ENCODE results near the gene POTEF. TPM values are rescaled to one million over a fixed set of nuclear protein-coding genes. Genes with fewer than 3 reads are reported as not detected.
"Not testable (repeated sequence)": the region's sequence is repeated elsewhere in the genome, so short reads cannot be mapped to it uniquely, and the experiment has no call there.

POTEF gene
- total RNA-seq, 1 experiment from 2014 or later = not detected

DNA sequence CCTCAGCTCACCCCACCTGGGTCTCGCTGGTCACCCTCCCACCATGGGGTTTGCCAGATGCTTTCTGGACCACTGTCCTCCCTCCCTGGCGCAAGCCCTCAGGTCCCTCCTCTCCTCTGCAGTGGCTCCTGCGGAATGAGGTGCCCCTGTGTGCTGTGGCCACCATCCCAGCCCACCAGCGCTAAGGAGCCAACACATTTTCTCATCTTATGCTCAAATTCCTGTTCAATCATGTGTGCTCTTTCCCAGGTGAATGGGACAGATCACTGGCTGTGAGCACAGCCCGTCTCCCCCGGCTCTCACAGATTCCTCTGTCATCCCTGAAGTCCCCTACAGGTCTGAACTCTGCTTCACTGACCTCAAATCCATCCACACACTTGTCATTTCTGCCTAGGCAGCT is 31.1 kb upstream of the POTEF start:
- Histone ChIP-seq H3K4me1 (ENCODE audit: insufficient read depth, low read length, poor library complexity, severe bottlenecking) (no peaks in the 10 kb centered on the region), H3K27ac (ENCODE audit: low read depth, low read length, poor library complexity, severe bottlenecking) (no peak overlapping the region), H3K27me3 (replicated peaks; ENCODE audit: insufficient read depth, low read depth, low read length, poor library complexity) (no peaks in the 10 kb centered on the region), H3K4me3 (ENCODE audit: low read depth, low read length, poor library complexity, severe bottlenecking) (no peak overlapping the region), H3K9me3 (ENCODE audit: low read depth, low read length, poor library complexity, severe bottlenecking) (no peaks in the 10 kb centered on the region), H3K36me3 (ENCODE audit: insufficient read depth, low read length, poor library complexity, severe bottlenecking) (peaks cover 13% of the 10 kb centered on the region)
- no TSS peak for BruUV-seq (replicated peaks)
- intact Hi-C loops (cut with micrococcal nuclease; ENCODE audit: unreplicated experiment) = no loop called here
- CTCF ChIA-PET = no interaction called here
- POLR2A ChIA-PET (ENCODE audit: low non-redundant PET) = no interaction called here
- no peak for TF ChIP-seq EZH2 (IDR thresholded peaks at IDR 0.05; ENCODE audit: borderline replicate concordance, low read depth, low read length, poor library complexity, severe bottlenecking)
- TF ChIP-seq, protein P1, sequence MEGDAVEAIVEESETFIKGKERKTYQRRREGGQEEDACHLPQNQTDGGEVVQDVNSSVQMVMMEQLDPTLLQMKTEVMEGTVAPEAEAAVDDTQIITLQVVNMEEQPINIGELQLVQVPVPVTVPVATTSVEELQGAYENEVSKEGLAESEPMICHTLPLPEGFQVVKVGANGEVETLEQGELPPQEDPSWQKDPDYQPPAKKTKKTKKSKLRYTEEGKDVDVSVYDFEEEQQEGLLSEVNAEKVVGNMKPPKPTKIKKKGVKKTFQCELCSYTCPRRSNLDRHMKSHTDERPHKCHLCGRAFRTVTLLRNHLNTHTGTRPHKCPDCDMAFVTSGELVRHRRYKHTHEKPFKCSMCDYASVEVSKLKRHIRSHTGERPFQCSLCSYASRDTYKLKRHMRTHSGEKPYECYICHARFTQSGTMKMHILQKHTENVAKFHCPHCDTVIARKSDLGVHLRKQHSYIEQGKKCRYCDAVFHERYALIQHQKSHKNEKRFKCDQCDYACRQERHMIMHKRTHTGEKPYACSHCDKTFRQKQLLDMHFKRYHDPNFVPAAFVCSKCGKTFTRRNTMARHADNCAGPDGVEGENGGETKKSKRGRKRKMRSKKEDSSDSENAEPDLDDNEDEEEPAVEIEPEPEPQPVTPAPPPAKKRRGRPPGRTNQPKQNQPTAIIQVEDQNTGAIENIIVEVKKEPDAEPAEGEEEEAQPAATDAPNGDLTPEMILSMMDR (conservative IDR thresholded peaks at IDR 0.05; ENCODE audit: low read depth, low read length) = no peak
- DNase-seq (ENCODE audit: low spot score) = no peak

DNA sequence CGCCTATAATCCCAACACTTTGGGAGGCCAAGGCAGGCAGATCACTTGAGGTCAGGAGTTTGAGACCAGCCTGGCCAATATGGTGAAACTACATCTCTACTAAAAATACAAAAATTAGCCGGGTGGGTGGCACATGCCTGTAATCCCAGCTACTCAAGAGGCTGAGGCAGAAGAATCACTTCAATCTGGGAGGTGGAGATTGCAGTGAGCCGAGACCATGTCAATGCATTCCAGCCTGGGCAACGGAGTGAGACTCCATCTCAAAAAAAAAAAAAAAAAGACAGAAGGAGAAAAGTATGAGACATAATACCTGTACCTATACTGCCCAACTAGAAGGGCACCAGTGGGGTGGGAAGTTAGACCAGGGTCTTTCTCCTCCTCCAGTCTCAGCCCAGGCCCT is 30.4 kb upstream of the POTEF start:
- BruUV-seq (replicated peaks); DNase-seq (ENCODE audit: low spot score); H3K4me3 ChIP-seq (ENCODE audit: low read depth, low read length, poor library complexity, severe bottlenecking); H3K9me3 ChIP-seq (ENCODE audit: low read depth, low read length, poor library complexity, severe bottlenecking); H3K27me3 ChIP-seq (replicated peaks; ENCODE audit: insufficient read depth, low read depth, low read length, poor library complexity); H3K36me3 ChIP-seq (ENCODE audit: insufficient read depth, low read length, poor library complexity, severe bottlenecking); CTCF ChIA-PET; H3K27ac ChIP-seq (ENCODE audit: low read depth, low read length, poor library complexity, severe bottlenecking); POLR2A ChIA-PET (ENCODE audit: low non-redundant PET); H3K4me1 ChIP-seq (ENCODE audit: insufficient read depth, low read length, poor library complexity, severe bottlenecking): not testable (repeated sequence)
- intact Hi-C loops (cut with micrococcal nuclease; ENCODE audit: unreplicated experiment) = loop anchor here (2.0 kb wide), 1 partner anchor 21 kb away; the partner anchor contains the start of gene SMPD4

DNA sequence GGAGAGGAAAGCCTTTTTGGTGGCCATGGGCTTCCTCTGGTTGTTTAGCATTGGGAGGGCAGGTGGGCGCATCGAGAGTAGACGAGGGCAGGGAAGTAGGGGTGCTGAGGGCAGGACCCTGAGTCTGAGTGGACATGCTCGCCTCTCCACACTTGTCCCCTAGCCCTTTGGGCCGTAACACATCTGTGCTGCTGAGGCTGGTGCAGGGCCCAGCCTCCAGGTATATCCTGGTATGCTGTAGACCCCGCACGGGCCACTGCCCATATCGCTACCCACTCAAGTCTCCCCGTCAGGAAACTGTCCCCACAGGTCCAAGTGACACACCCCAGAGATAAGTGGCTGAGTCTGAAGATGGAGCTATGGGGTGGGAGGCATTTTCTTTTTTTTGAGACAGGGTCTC is 29.6 kb upstream of the POTEF start:
- H3K36me3 ChIP-seq (ENCODE audit: insufficient read depth, low read length, poor library complexity, severe bottlenecking) = peaks cover under 1% of the 10 kb centered on the region
- ChIA-PET POLR2A (ENCODE audit: low non-redundant PET) (no interaction called here), CTCF (no interaction called here)
- no peak overlapping the region for H3K27ac ChIP-seq (ENCODE audit: low read depth, low read length, poor library complexity, severe bottlenecking)
- intact Hi-C loops (cut with micrococcal nuclease; ENCODE audit: unreplicated experiment) = loop anchor here (2.0 kb wide), 1 partner anchor 22 kb away; the partner anchor contains the start of gene SMPD4
- no peaks in the 10 kb centered on the region for H3K4me1 ChIP-seq (ENCODE audit: insufficient read depth, low read length, poor library complexity, severe bottlenecking)
- no peaks in the 10 kb centered on the region for H3K9me3 ChIP-seq (ENCODE audit: low read depth, low read length, poor library complexity, severe bottlenecking)
- H3K27me3 ChIP-seq (replicated peaks; ENCODE audit: insufficient read depth, low read depth, low read length, poor library complexity) = no peaks in the 10 kb centered on the region
- H3K4me3 ChIP-seq (ENCODE audit: low read depth, low read length, poor library complexity, severe bottlenecking) = no peak overlapping the region
- no TSS peak for BruUV-seq (replicated peaks)
- TF ChIP-seq, protein P1 (conservative IDR thresholded peaks at IDR 0.05; ENCODE audit: low read depth, low read length) = no peak
- no peak for DNase-seq (ENCODE audit: low spot score)

DNA sequence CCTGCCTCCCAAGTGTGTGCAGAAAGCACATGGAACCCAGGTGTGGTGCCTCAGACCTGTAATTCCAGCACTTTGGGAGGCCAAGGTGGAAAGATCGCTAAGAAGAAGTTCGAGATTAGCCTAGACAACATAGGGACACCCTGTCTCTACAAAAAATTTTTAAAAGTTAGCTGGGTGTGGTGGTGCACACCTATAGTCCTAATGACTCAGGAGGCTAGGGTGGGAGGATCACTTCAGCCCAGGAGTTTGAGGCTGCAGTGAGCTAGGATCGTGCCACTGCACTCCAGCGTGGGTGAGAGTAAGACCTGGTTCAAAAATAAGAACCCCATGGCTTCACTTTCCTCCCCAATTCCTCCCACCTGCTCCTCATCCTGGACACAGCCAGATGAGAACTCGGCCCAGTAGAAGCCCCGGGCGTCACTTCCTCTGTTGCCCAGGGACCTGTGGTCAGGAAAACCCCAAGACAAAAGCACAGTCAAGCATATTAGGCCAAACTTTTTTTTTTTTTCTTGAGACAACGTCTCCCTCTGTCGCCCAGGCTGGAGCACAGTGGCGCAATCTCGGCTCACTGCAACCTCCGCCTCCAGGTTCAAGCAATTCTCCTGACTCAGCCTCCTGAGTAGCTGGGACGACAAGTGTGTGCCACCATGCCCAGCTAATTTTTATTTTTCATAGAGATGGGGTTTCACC is 28.9 kb upstream of the POTEF start:
- CTCF ChIA-PET; H3K9me3 ChIP-seq (ENCODE audit: low read depth, low read length, poor library complexity, severe bottlenecking); BruUV-seq (replicated peaks); H3K36me3 ChIP-seq (ENCODE audit: insufficient read depth, low read length, poor library complexity, severe bottlenecking); POLR2A ChIA-PET (ENCODE audit: low non-redundant PET); H3K27ac ChIP-seq (ENCODE audit: low read depth, low read length, poor library complexity, severe bottlenecking); DNase-seq (ENCODE audit: low spot score); H3K4me1 ChIP-seq (ENCODE audit: insufficient read depth, low read length, poor library complexity, severe bottlenecking); H3K4me3 ChIP-seq (ENCODE audit: low read depth, low read length, poor library complexity, severe bottlenecking); H3K27me3 ChIP-seq (replicated peaks; ENCODE audit: insufficient read depth, low read depth, low read length, poor library complexity): not testable (repeated sequence)
- intact Hi-C loops (cut with micrococcal nuclease; ENCODE audit: unreplicated experiment) = loop anchor here (2.0 kb wide), 1 partner anchor 23 kb away; the partner anchor contains the start of gene SMPD4

DNA sequence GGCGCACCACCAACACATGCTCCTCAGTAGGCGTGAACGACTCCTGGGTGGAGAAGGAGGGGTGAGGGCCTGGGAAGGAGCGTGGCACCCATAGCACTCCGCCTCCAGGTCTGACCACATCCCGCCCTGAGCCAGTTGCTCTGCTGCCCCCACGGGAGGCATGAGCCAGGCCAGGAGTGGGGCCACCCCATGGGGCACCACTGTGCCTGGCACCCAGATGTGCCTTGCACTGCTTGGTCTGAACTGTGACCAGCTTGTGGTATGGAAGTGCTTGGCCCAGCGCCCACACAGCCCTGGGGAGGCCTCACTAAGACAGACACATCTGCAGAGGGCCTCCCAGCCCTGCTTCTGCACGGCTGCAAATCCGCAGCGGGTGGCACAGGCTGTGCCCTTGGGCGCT is 28.3 kb upstream of the POTEF start:
- DNase-seq (ENCODE audit: low spot score); intact Hi-C loops (cut with micrococcal nuclease; ENCODE audit: unreplicated experiment); POLR2A ChIA-PET (ENCODE audit: low non-redundant PET); BruUV-seq (replicated peaks); H3K27me3 ChIP-seq (replicated peaks; ENCODE audit: insufficient read depth, low read depth, low read length, poor library complexity); H3K4me3 ChIP-seq (ENCODE audit: low read depth, low read length, poor library complexity, severe bottlenecking); CTCF ChIA-PET; H3K9me3 ChIP-seq (ENCODE audit: low read depth, low read length, poor library complexity, severe bottlenecking); H3K4me1 ChIP-seq (ENCODE audit: insufficient read depth, low read length, poor library complexity, severe bottlenecking); H3K36me3 ChIP-seq (ENCODE audit: insufficient read depth, low read length, poor library complexity, severe bottlenecking); H3K27ac ChIP-seq (ENCODE audit: low read depth, low read length, poor library complexity, severe bottlenecking): not testable (repeated sequence)

Data from A673 (cell line).